MCF 10A (cell line): ENCODE results near the gene WDFY2. TPM values are rescaled to one million over a fixed set of nuclear protein-coding genes. Genes with fewer than 3 reads are reported as not detected.

ENCODE experiments used
- BruUV-seq: library from RNA; stranded (reverse); fragments of 400-500 nt; replicated peaks from 2 replicates; lab custom pipeline; 2021; lab: Mats Ljungman, UMichigan
- CTCF ChIA-PET: fragments of 300-600 bp; sonication (Branson Sonifier 250); formaldehyde crosslinking; extraction: SDS; loops from one replicate; lab custom pipeline; 2021; ENCODE audit warnings: antibody characterized with exemption, inconsistent platforms; lab: Yijun Ruan, JAX
- POLR2A ChIA-PET: fragments of 300-600, 350-650 bp; sonication (Branson Sonifier 250); formaldehyde crosslinking; extraction: SDS; loops from one replicate; lab custom pipeline; 2020; ENCODE audit warnings: antibody characterized with exemption, inconsistent platforms; lab: Yijun Ruan, JAX
- DNase-seq: peaks from one replicate; pipeline ENCODE4 v3.0.0-alpha.2; 2018; ENCODE audit not compliant: unreplicated experiment
- H3K27ac Mint-ChIP-seq: one replicate; pipeline ENCODE4 v1.8.0; 2022; ENCODE audit warnings: mild to moderate bottlenecking, low read depth, mixed read lengths; ENCODE audit not compliant: unreplicated experiment
- H3K27me3 Mint-ChIP-seq: one replicate; pipeline ENCODE4 v1.8.0; 2022; ENCODE audit warnings: mixed read lengths; ENCODE audit not compliant: insufficient read depth, unreplicated experiment
- H3K36me3 Mint-ChIP-seq: one replicate; pipeline ENCODE4 v1.8.0; 2022; ENCODE audit warnings: mild to moderate bottlenecking, moderate library complexity, mixed read lengths; ENCODE audit not compliant: insufficient read depth, unreplicated experiment
- H3K4me1 Mint-ChIP-seq: one replicate; pipeline ENCODE4 v1.8.0; 2022; ENCODE audit warnings: mixed read lengths; ENCODE audit not compliant: insufficient read depth, unreplicated experiment
- H3K4me3 Mint-ChIP-seq: one replicate; pipeline ENCODE4 v1.8.0; 2022; ENCODE audit warnings: mild to moderate bottlenecking, moderate library complexity, mixed read lengths; ENCODE audit not compliant: unreplicated experiment
- H3K9me3 Mint-ChIP-seq: one replicate; pipeline ENCODE4 v1.8.0; 2022; ENCODE audit warnings: mixed read lengths; ENCODE audit not compliant: unreplicated experiment
- CTCF ChIP-seq: fragments of 200-600 bp; IDR thresholded peaks from one replicate; pipeline ENCODE4 v1.8.0; 2022; ENCODE audit warnings: antibody characterized with exemption, mild to moderate bottlenecking; ENCODE audit not compliant: unreplicated experiment
- intact Hi-C: fragments of 100-400 bp; cut with micrococcal nuclease; formaldehyde crosslinking; loops from 2 replicates; pipeline ENCODE4 v1.14.1; 2022
- total RNA-seq: library from RNA; stranded (reverse); gene quantifications from 2 replicates; pipeline ENCODE4 v1.2.3, GENCODE V29; 2022

The WDFY2 gene
- total RNA-seq, 1 experiment from 2014 or later: 56.2 TPM

DNA sequence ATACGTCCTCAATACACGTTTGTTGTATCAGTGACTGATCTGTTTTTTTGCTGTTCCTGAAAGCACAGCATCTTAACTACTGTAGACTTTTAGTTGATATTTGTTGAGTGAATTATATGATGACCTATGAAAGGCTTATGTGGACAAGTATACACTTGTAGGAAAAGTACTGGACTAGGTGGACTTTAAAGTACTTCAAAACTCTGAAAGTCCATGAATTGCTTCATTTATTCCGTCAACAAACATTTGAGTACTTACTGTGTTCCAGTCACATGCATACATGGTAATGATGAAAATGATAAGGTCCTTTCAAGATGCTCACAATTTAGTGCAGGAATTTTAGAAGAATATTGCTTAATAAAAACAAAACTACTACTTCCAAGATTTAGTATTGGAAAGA lies 3.1 kb downstream of the WDFY2 start:
- no TSS peak for BruUV-seq
- Mint-ChIP-seq H3K27ac (peak overlapping the region; percentile 77), H3K27me3 (no peaks in the 10 kb centered on the region), H3K36me3 (peaks cover 6% of the 10 kb centered on the region), H3K9me3 (no peaks in the 10 kb centered on the region), H3K4me1 (peaks cover 51% of the 10 kb centered on the region), H3K4me3 (peak overlapping the region; percentile 47)
- intact Hi-C loops: loop anchor here (5.0 kb wide), 1 partner anchor 210 kb away; no protein-coding TSS in a partner anchor
- CTCF ChIA-PET: interaction anchor here (0.6 to 3.5 kb wide), 7 partner anchors 9 to 1520 kb away, joined by 3 to 19 read pairs (median 4); no protein-coding TSS in a partner anchor
- DNase-seq: no peak
- POLR2A ChIA-PET: interaction anchor here (0.5 to 4.3 kb wide), 15 partner anchors 8 to 216 kb away, joined by 3 to 151 read pairs (median 15); partner anchors contain the start of gene INTS6
- no peak for TF ChIP-seq CTCF

DNA sequence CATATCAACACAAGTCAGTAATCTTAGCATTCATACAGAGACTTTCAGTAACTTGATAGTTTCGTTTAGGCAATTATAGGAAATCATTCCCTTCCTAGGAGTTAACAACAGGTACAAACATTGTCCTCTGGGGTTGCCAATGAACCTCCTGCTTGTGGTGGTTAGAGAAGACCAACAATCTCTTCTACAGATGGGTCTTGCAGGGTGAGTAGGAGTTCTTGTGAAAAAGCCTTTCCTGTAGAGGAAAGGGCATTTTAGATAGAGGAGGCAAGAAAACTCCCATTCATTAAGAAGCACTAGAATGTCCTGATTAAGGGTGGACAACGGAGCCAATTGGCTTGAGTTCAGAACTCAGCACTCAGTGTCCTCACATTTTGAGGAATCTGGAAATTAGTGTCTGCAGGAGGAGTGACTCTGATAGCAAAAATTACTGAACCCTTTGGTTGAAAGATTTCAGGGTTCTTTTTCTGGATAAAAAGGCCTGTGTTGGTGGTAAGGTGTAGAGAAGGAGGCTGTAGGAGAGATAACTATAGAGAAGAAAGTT lies 4.2 kb downstream of the WDFY2 start:
- Mint-ChIP-seq H3K27ac (peak overlapping the region; percentile 77), H3K36me3 (peaks cover 6% of the 10 kb centered on the region), H3K4me1 (peaks cover 51% of the 10 kb centered on the region), H3K4me3 (peak overlapping the region; percentile 47), H3K9me3 (no peaks in the 10 kb centered on the region), H3K27me3 (no peaks in the 10 kb centered on the region)
- no peak for TF ChIP-seq CTCF
- CTCF ChIA-PET: interaction anchor here (1.1 kb wide), 2 partner anchors 134 to 144 kb away, joined by 3 to 4 read pairs; no protein-coding TSS in a partner anchor
- no peak for DNase-seq
- intact Hi-C loops: loop anchor here (5.0 kb wide), 1 partner anchor 209 kb away; no protein-coding TSS in a partner anchor
- POLR2A ChIA-PET: interaction anchor here (2.8 to 4.3 kb wide), 4 partner anchors 43 to 143 kb away, joined by 11 to 151 read pairs (median 28); partner anchors contain the start of gene INTS6
- BruUV-seq: no TSS peak

DNA sequence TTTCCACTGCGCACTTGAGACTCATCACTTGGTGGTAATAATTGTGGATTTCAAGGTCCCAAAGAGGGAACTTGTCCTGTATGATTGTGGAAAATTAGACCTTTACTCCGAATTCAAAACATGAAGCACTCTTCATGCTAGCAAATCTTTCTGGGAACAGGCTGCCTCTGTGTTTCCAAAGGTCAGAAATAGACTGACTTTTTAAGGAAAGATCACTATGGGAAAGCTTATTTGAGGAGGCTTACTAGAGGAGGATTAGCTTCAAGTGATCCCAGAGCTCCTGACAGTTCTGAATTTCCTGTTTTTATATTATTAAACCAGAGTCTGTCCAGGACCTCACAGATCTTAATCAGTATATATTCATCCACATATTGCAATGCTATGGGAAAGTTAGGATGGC lies 5.5 kb downstream of the WDFY2 start:
- ChIA-PET POLR2A (interaction anchor here (0.6 to 2.8 kb wide), 21 partner anchors 12 to 182 kb away, joined by 3 to 50 read pairs (median 5); partner anchors contain the start of gene INTS6), CTCF (interaction anchor here (0.7 to 2.4 kb wide), 5 partner anchors 9 to 208 kb away, joined by 3 to 13 read pairs (median 4); no protein-coding TSS in a partner anchor)
- no TSS peak for BruUV-seq
- H3K27me3 Mint-ChIP-seq: no peaks in the 10 kb centered on the region
- DNase-seq: no peak
- H3K9me3 Mint-ChIP-seq: no peaks in the 10 kb centered on the region
- no peak for TF ChIP-seq CTCF
- H3K4me3 Mint-ChIP-seq: no peak overlapping the region
- peaks cover 51% of the 10 kb centered on the region for H3K4me1 Mint-ChIP-seq
- peaks cover 6% of the 10 kb centered on the region for H3K36me3 Mint-ChIP-seq
- intact Hi-C loops: loop anchor here (5.0 kb wide), 1 partner anchor 208 kb away; no protein-coding TSS in a partner anchor
- peak overlapping the region; percentile 77 for H3K27ac Mint-ChIP-seq
